Gastrocnemius medialis (tissue), 4 donors: ENCODE data around the gene CHRM5.

ENCODE experiments used
- CTCF ChIP-seq, 5 experiments: fragments of 450-650 bp in 3 of 5; fragments of 200-600 bp in 2 of 5; sonication (generic) in 2 of 5; IDR thresholded peaks in 4 of 5; conservative IDR thresholded peaks in 1 of 5; 1 replicate in 4 of 5; 2 replicates in 1 of 5; pipeline ENCODE4 v1.5.1; 2016 to 2019; ENCODE audit warnings: antibody characterized with exemption in 5 of 5, mild to moderate bottlenecking in 3 of 5, moderate library complexity in 3 of 5
- POLR2A ChIP-seq, 2 donors: fragments of 450-650 bp; IDR thresholded peaks; one replicate each; pipeline ENCODE4 v1.6.1; 2017; ENCODE audit warnings: antibody characterized with exemption in 2 of 2, mild to moderate bottlenecking in 2 of 2, moderate library complexity in 2 of 2

- TF ChIP-seq CTCF (IDR thresholded peaks at IDR 0.05 in 4 of 5, conservative IDR thresholded peaks at IDR 0.05 in 1 of 5) (no peak), POLR2A (IDR thresholded peaks at IDR 0.05) (no peak)
Observed at GRCh38 chr15:34070003-34070402, 101.7 kb downstream of the CHRM5 start.
